HepG2 (cell line): ENCODE data around the gene APBB2.

Experiments used
- BATF2 ChIP-seq: sonication (generic); formaldehyde crosslinking; IDR thresholded peaks from 2 replicates; pipeline ENCODE4 v1.8.0; 2022; ENCODE audit warnings: mild to moderate bottlenecking, missing genetic modification reagents, moderate library complexity
- CEBPG ChIP-seq: IDR thresholded peaks from 2 replicates; pipeline ENCODE4 v1.6.1; 2016
- HCFC1 ChIP-seq: fragments of 150-350 bp; IDR thresholded peaks from 2 replicates; pipeline ENCODE4 v1.6.1; 2014; ENCODE audit warnings: low read depth, low read length
- JUND ChIP-seq: sonication (generic); formaldehyde crosslinking; IDR thresholded peaks from 2 replicates; pipeline ENCODE4 v1.8.0; 2022; ENCODE audit warnings: mild to moderate bottlenecking, missing genetic modification reagents
- SAFB2 ChIP-seq: sonication (generic); formaldehyde crosslinking; IDR thresholded peaks from 2 replicates; pipeline ENCODE4 v1.5.1; 2020; ENCODE audit warnings: missing genetic modification reagents, low read depth, mild to moderate bottlenecking, borderline replicate concordance
- SMAD3 ChIP-seq: sonication (generic); formaldehyde crosslinking; IDR thresholded peaks from 2 replicates; pipeline ENCODE4 v1.4.0; 2020; ENCODE audit warnings: missing genetic modification reagents
- ZFYVE20 ChIP-seq: sonication (generic); formaldehyde crosslinking; IDR thresholded peaks from 2 replicates; pipeline ENCODE4 v1.8.0; 2023; ENCODE audit warnings: low read depth, mild to moderate bottlenecking, moderate library complexity, missing genetic modification reagents, borderline replicate concordance
- ZNF883 ChIP-seq: sonication (generic); formaldehyde crosslinking; IDR thresholded peaks from 2 replicates; pipeline ENCODE4 v1.5.1; 2020; ENCODE audit warnings: mild to moderate bottlenecking, missing genetic modification reagents; ENCODE audit errors: not compliant biosample characterization

GRCh38 chr4:41155194-41155830 is 59.0 kb downstream of the APBB2 start:
- no peak for TF ChIP-seq HCFC1
- no peak for TF ChIP-seq BATF2 (CRISPR knock-in tag)
- TF ChIP-seq CEBPG (CRISPR knock-in tag): no peak
- no peak for TF ChIP-seq JUND (CRISPR knock-in tag)
- no peak for TF ChIP-seq SAFB2 (CRISPR knock-in tag)
- no peak for TF ChIP-seq SMAD3 (CRISPR knock-in tag)
- TF ChIP-seq ZFYVE20: no peak
- no peak for TF ChIP-seq ZNF883 (CRISPR knock-in tag)
